HCT116 (cell line): Measurements from ENCODE around the gene CDKL2. TPM values are rescaled to one million over a fixed set of nuclear protein-coding genes. Genes with fewer than 3 reads are reported as not detected.

Source experiments
- ATAC-seq: fragments of 200-7000 bp; cut with Tn5 transposase; 2 replicates; pipeline ENCODE4 v1.9.1; 2020; ENCODE audit warnings: mild to moderate bottlenecking, moderate library complexity
- BruUV-seq: library from RNA; stranded (reverse); fragments of 400-500 nt; replicated peaks from 2 replicates; lab custom pipeline; 2021; lab: Mats Ljungman, UMichigan
- CTCF ChIA-PET: fragments of 300-600 bp; sonication (Branson Sonifier 250); formaldehyde crosslinking; loops from one replicate; lab custom pipeline; 2021; ENCODE audit warnings: antibody characterized with exemption; lab: Charles Lee
- POLR2A ChIA-PET: fragments of 300-600, 350-600 bp; sonication (Branson Sonifier 250); formaldehyde crosslinking; loops from one replicate; lab custom pipeline; 2021; ENCODE audit warnings: antibody characterized with exemption; lab: Charles Lee
- RAD21 ChIA-PET, 2 experiments: fragments of 300-600 bp; sonication (Branson Sonifier 250); formaldehyde crosslinking; loops; one replicate each; lab custom pipeline; 2023; ENCODE audit warnings: low total read pairs in 2 of 2; ENCODE audit not compliant: uncharacterized antibody in 2 of 2, unreplicated experiment in 2 of 2, low non-redundant PET in 1 of 2; lab: Charles Lee
- DNase-seq: peaks from one replicate; pipeline ENCODE4 v3.0.0-alpha.2; 2010; ENCODE audit warnings: low read depth, low spot score
- H2AFZ ChIP-seq: fragments of 200-600 bp; shearing (Covaris generic), sonication (generic); 2 replicates; pipeline ENCODE4 v1.6.1; 2017; ENCODE audit warnings: low read depth, mixed run types, mixed read lengths, antibody characterized with exemption, low read length; ENCODE audit not compliant: poor library complexity, severe bottlenecking
- H3K27ac ChIP-seq: 2 replicates; pipeline ENCODE4 v1.5.1; 2012; ENCODE audit warnings: low read depth, low read length
- H3K27me3 ChIP-seq: fragments of 200-600 bp; sonication (generic); 2 replicates; pipeline ENCODE4 v1.6.1; 2016; ENCODE audit warnings: mixed run types, low read length, mixed read lengths; ENCODE audit not compliant: insufficient read depth
- H3K36me3 ChIP-seq, 2 experiments: fragments of 200-500 bp in 1 of 2; fragments of 200-600 bp in 1 of 2; sonication (Bioruptor generic) in 1 of 2; sonication (generic) in 1 of 2; 2 replicates each; pipeline versions ENCODE4 v1.5.1 to v1.6.1; 2014 to 2016; ENCODE audit warnings: low read length in 2 of 2, inconsistent platforms in 1 of 2, mixed read lengths in 1 of 2, mixed run types in 1 of 2; ENCODE audit not compliant: insufficient read depth in 2 of 2, control insufficient read depth in 1 of 2
- H3K4me1 ChIP-seq, 2 experiments: fragments of 200-600 bp in 1 of 2; sonication (generic) in 1 of 2; 2 replicates each; pipeline versions ENCODE4 v1.5.1 to v1.6.1; 2012 to 2017; ENCODE audit warnings: low read length in 2 of 2, inconsistent platforms in 1 of 2, mild to moderate bottlenecking in 1 of 2, mixed read lengths in 1 of 2, mixed run types in 1 of 2, moderate library complexity in 1 of 2; ENCODE audit not compliant: insufficient read depth in 2 of 2, control insufficient read depth in 1 of 2
- H3K4me2 ChIP-seq: fragments of 200-600 bp; sonication (generic); 2 replicates; pipeline ENCODE4 v1.6.1; 2017; ENCODE audit warnings: mixed run types, low read length, mixed read lengths
- H3K4me3 ChIP-seq, 2 experiments: fragments of 200-600 bp in 1 of 2; sonication (generic) in 1 of 2; replicated peaks in 1 of 2; 2 replicates each; pipeline ENCODE4 v1.5.1; 2011 to 2016; ENCODE audit warnings: low read length in 2 of 2, control low read depth in 1 of 2, low read depth in 1 of 2, mild to moderate bottlenecking in 1 of 2, mixed read lengths in 1 of 2, mixed run types in 1 of 2
- H3K79me2 ChIP-seq: fragments of 200-600 bp; sonication (generic); 2 replicates; pipeline ENCODE4 v1.6.1; 2017; ENCODE audit warnings: mild to moderate bottlenecking, mixed run types, low read length, moderate library complexity, mixed read lengths; ENCODE audit not compliant: insufficient read depth
- H3K9ac ChIP-seq: fragments of 200-600 bp; sonication (generic); 2 replicates; pipeline ENCODE4 v1.6.1; 2016; ENCODE audit warnings: low read length, mixed read lengths
- H3K9me2 ChIP-seq: fragments of 200-600 bp; sonication (generic), shearing (Covaris generic); 2 replicates; pipeline ENCODE4 v1.6.1; 2017; ENCODE audit warnings: mixed run types, mild to moderate bottlenecking, moderate library complexity; ENCODE audit not compliant: insufficient read depth
- H3K9me3 ChIP-seq, 2 experiments: fragments of 200-500 bp in 1 of 2; fragments of 200-600 bp in 1 of 2; sonication (Bioruptor generic) in 1 of 2; sonication (generic) in 1 of 2; 2 replicates each; pipeline ENCODE4 v1.6.1; 2014 to 2017; ENCODE audit warnings: low read length in 2 of 2, mixed read lengths in 2 of 2, inconsistent platforms in 1 of 2, low read depth in 1 of 2, mild to moderate bottlenecking in 1 of 2, mixed run types in 1 of 2, moderate library complexity in 1 of 2; ENCODE audit not compliant: control insufficient read depth in 1 of 2, insufficient read depth in 1 of 2
- H4K20me1 ChIP-seq: fragments of 200-600 bp; sonication (generic), shearing (Covaris generic); 2 replicates; pipeline ENCODE4 v1.6.1; 2017; ENCODE audit warnings: mixed run types, mild to moderate bottlenecking, moderate library complexity; ENCODE audit not compliant: insufficient read depth
- CBX3 ChIP-seq: IDR thresholded peaks from 2 replicates; pipeline ENCODE4 v1.6.1; 2012; ENCODE audit warnings: low read depth
- CEBPB ChIP-seq: IDR thresholded peaks from 2 replicates; pipeline ENCODE4 v1.6.1; 2012; ENCODE audit warnings: low read depth
- CTCF ChIP-seq, 3 experiments: fragments of 200-600 bp in 1 of 3; sonication (generic) in 1 of 3; IDR thresholded peaks in 2 of 3; conservative IDR thresholded peaks in 1 of 3; 2 replicates each; pipeline ENCODE4 v1.5.1; 2012 to 2017; ENCODE audit warnings: low read depth in 2 of 3, low read length in 2 of 3, antibody characterized with exemption in 1 of 3, borderline replicate concordance in 1 of 3, control low read depth in 1 of 3, mild to moderate bottlenecking in 1 of 3, mixed read lengths in 1 of 3, mixed run types in 1 of 3, moderate library complexity in 1 of 3; ENCODE audit not compliant: insufficient read depth in 1 of 3
- ELF1 ChIP-seq: IDR thresholded peaks from 2 replicates; pipeline ENCODE4 v1.6.1; 2012; ENCODE audit warnings: low read depth, borderline replicate concordance
- EZH2phosphoT487 ChIP-seq: fragments of 200-600 bp; IDR thresholded peaks from 2 replicates; pipeline ENCODE4 v1.6.1; 2018; ENCODE audit warnings: antibody characterized with exemption, borderline replicate concordance
- FOSL1 ChIP-seq: IDR thresholded peaks from 2 replicates; pipeline ENCODE4 v1.6.1; 2012; ENCODE audit warnings: low read depth
- MAX ChIP-seq: IDR thresholded peaks from 2 replicates; pipeline ENCODE4 v1.6.1; 2012
- POLR2A ChIP-seq: IDR thresholded peaks from 2 replicates; pipeline ENCODE4 v1.7.0; 2011; ENCODE audit warnings: borderline replicate concordance; ENCODE audit not compliant: insufficient read depth, insufficient read length; ENCODE audit errors: extremely low read depth
- POLR2AphosphoS5 ChIP-seq: IDR thresholded peaks from 2 replicates; pipeline ENCODE4 v1.6.1; 2011; ENCODE audit warnings: mild to moderate bottlenecking, low read depth, low read length, moderate library complexity
- RAD21 ChIP-seq: IDR thresholded peaks from 2 replicates; pipeline ENCODE4 v1.6.1; 2012; ENCODE audit warnings: low read depth, mild to moderate bottlenecking
- SIN3A ChIP-seq: IDR thresholded peaks from 2 replicates; pipeline ENCODE4 v1.6.1; 2012; ENCODE audit warnings: low read depth
- SRF ChIP-seq: IDR thresholded peaks from 2 replicates; pipeline ENCODE4 v1.6.1; 2012; ENCODE audit warnings: low read depth
- TCF7L2 ChIP-seq: IDR thresholded peaks from 2 replicates; pipeline ENCODE4 v1.7.0; 2011; ENCODE audit warnings: borderline replicate concordance, inconsistent platforms; ENCODE audit not compliant: insufficient read depth, insufficient read length; ENCODE audit errors: extremely low read depth
- ZBTB33 ChIP-seq: IDR thresholded peaks from 2 replicates; pipeline ENCODE4 v1.6.1; 2011; ENCODE audit warnings: mild to moderate bottlenecking, low read length, moderate library complexity; ENCODE audit not compliant: insufficient replicate concordance; ENCODE audit errors: extremely low read depth
- ZNF274 ChIP-seq: fragments of 200-500 bp; sonication (Bioruptor generic); IDR thresholded peaks from 2 replicates; pipeline ENCODE4 v1.6.1; 2014; ENCODE audit warnings: mild to moderate bottlenecking, low read depth, low read length, inconsistent platforms
- intact Hi-C: fragments of 100-400 bp; cut with micrococcal nuclease; formaldehyde crosslinking; loops from 2 replicates; pipeline ENCODE4 v1.10.0; 2022
- total RNA-seq: library from RNA; stranded (reverse); gene quantifications from one replicate; pipeline ENCODE4 v1.2.1, GENCODE V29; 2021; ENCODE audit not compliant: unreplicated experiment
- TF ChIP-seq, protein P1 (sequence below): IDR thresholded peaks from 2 replicates; pipeline ENCODE4 v1.6.1; 2012; ENCODE audit warnings: low read depth

The CDKL2 gene
- total RNA-seq, 1 experiment from 2014 or later, result 1.2 TPM

DNA sequence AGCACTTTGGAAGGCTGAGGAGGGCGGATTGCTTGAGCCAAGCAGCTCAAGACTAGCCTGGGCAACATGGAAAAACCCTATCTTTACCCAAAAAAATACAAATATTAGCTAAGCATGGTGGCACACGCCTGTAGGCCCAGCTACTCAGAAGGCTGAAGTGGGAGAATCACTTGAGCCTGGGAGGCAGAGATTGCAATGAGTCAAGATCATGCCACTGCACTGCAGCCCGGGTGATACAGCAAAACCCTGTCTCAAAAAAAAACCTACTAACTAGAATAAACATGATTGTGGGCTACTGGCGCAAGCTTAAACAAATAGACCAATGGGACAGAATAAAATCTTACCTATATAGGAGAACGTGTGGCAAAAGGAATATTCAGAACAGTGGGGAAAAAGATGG is 7.3 kb downstream of the CDKL2 start:
- POLR2A ChIA-PET, result no interaction called here
- CTCF ChIA-PET, result no interaction called here
- RAD21 ChIA-PET, result no interaction called here

More for the DNA sequence above, 7.3 kb downstream of the CDKL2 start:
- H3K36me3 ChIP-seq, result no peaks in the 10 kb centered on the region; a peak in 1 of 4 replicates
- H3K9me2 ChIP-seq, result no peaks in the 10 kb centered on the region
- no peaks in the 10 kb centered on the region for H4K20me1 ChIP-seq
- H3K27ac ChIP-seq, result no peak overlapping the region
- TF ChIP-seq FOSL1 (no peak), POLR2AphosphoS5 (no peak), SRF (no peak), RAD21 (no peak), CTCF (IDR thresholded peaks at IDR 0.05 in 2 of 3, conservative IDR thresholded peaks at IDR 0.05 in 1 of 3; ENCODE audit: borderline replicate concordance in 1 of 3, insufficient read depth in 1 of 3, low read depth in 2 of 3, low read length in 2 of 3) (no peak), CBX3 (no peak), CEBPB (no peak), ZNF274 (no peak), MAX (no peak), SIN3A (no peak), ZBTB33 (no peak), EZH2phosphoT487 (no peak), TCF7L2 (no peak), ELF1 (no peak), POLR2A (no peak)
- TF ChIP-seq, protein P1, sequence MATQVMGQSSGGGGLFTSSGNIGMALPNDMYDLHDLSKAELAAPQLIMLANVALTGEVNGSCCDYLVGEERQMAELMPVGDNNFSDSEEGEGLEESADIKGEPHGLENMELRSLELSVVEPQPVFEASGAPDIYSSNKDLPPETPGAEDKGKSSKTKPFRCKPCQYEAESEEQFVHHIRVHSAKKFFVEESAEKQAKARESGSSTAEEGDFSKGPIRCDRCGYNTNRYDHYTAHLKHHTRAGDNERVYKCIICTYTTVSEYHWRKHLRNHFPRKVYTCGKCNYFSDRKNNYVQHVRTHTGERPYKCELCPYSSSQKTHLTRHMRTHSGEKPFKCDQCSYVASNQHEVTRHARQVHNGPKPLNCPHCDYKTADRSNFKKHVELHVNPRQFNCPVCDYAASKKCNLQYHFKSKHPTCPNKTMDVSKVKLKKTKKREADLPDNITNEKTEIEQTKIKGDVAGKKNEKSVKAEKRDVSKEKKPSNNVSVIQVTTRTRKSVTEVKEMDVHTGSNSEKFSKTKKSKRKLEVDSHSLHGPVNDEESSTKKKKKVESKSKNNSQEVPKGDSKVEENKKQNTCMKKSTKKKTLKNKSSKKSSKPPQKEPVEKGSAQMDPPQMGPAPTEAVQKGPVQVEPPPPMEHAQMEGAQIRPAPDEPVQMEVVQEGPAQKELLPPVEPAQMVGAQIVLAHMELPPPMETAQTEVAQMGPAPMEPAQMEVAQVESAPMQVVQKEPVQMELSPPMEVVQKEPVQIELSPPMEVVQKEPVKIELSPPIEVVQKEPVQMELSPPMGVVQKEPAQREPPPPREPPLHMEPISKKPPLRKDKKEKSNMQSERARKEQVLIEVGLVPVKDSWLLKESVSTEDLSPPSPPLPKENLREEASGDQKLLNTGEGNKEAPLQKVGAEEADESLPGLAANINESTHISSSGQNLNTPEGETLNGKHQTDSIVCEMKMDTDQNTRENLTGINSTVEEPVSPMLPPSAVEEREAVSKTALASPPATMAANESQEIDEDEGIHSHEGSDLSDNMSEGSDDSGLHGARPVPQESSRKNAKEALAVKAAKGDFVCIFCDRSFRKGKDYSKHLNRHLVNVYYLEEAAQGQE, result no peak
- H3K4me2 ChIP-seq, result no peak overlapping the region
- DNase-seq (no peak), ATAC-seq (no peak)
- H3K9me3 ChIP-seq, result no peaks in the 10 kb centered on the region
- H3K27me3 ChIP-seq, result no peaks in the 10 kb centered on the region
- intact Hi-C loops, result no loop called here
- no peaks in the 10 kb centered on the region for H3K79me2 ChIP-seq
- no peak overlapping the region for H3K4me3 ChIP-seq
- no peaks in the 10 kb centered on the region for H3K4me1 ChIP-seq
- no peak overlapping the region for H3K9ac ChIP-seq
- no TSS peak for BruUV-seq
- H2AFZ ChIP-seq, result no peak overlapping the region
